GDM1 (cell line): ENCODE measurements around the gene ARNT2.
"Not testable (repeated sequence)": the region's sequence is repeated elsewhere in the genome, so short reads cannot be mapped to it uniquely, and the experiment has no call there.

ENCODE experiments used
- DNase-seq: peaks from one replicate; lab custom pipeline; 2025; lab: John Stamatoyannopoulos, UW

The ARNT2 gene

DNA sequence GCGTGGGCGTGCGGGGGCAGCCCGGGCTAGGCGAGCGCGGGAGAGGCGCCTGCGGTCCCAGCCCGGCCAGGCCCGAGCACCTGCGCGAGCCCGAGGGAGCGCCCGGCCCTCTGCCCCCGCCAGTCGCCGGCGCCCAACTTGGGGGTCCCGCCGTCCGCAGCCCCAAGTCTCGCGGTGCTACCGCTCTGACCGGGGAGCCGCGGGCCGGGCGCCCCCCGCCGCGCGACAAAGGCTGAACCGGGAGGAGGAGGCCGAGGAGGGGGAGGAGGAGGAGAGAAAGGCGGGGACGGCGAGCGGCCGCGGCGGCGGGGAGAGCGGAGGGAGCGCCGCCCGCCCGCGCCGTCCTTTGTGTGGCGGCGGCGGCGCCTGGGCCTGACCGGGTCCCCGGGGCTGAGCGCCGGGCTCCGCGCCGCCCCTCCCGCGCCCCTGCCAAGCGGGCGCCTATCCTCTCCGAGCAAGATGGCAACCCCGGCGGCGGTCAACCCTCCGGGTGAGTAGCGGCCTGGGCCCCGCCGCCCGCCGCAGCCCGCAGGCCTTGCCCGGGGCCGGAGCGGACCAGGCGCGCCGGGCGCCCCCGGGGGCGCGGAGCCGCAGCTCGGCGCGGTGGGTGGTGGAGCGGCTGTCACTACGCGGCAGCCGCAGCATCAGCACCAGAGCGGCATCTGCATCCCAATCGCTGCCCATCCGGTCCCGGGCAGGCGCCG, at the start of gene ARNT2:
ARNT2 (plus strand) TSS at position 326 of the 704 bp plus-strand sequence; CDS start at position 460, 134 bp downstream.
- no peak for DNase-seq

DNA sequence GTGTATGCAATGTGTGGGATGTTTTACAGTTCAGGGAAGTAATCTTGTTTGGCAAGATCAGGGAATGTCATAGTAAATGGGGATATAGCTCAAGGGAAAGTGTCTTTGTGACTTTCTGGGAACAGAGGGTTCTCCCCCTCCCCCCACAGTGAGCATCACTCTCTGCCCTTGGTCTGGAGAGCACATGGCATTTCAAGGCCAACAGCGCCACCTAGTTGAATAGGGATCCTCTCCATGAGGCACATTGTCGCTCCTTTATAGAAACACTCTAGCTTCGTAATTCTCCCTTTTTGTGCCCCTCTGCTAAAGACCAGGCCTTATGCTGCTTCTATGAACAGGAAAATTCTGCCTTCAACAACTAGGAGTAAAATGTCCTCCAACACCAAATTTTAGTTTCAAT, 37.1 kb upstream of the ARNT2 start:
- no peak for DNase-seq

DNA sequence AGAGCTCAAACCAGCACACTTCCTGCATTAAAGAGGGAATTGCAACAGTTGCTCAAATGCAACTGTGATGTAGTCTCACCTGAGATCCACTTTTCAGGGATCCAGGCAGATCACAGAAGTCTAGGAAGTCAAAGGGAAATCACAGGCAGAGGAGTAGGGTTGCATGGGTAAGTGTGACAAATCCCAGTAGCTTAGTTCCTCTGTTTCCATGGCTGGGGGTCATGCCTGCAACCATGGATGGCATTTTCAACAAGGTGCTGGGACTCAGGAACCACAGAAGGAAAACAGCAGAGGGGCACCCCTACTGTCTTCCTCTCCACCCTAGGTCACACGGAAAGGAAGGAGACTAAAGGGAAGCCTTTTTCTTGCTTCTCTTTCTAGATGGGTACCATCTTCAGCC, 36.5 kb upstream of the ARNT2 start:
- DNase-seq: no peak

DNA sequence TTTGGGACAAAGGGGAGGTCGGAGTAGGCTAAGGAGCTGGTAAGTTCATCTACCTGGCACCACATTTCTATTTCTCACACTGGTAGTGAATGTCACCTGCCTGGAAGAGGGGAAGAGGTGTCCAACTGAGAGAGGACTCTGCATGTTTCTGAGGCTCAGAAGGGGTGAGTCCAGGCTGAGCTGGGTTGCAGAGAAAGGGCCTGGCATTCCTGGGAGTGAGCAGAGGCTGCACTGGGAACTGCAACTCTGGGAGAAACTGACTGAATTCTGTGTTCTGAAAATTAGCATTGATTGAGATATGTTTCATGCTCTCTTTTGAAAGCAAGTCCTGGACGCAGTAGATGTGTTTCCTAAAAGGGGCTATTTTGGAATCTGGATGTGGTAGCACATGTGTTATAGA, 32.3 kb upstream of the ARNT2 start:
- DNase-seq: no peak

DNA sequence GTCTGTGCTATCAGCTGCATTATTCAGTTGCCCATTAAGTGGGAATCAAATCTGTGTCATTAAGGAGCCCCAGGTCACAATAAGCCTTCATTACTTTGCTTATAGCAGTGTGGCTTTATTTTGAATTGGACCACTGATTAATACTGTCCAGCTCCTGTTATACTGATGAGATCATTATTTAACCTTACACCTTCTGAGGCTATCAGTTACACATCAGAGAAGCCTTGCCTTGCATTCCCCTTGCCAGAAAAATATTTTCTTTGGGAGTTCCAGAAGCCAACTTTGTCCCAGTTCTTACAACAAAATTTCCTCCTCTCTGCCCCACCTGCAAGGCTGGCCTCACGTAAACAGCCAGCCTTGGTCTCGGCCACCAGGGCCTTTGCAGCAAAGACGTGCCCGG, 29.7 kb upstream of the ARNT2 start:
- no peak for DNase-seq

DNA sequence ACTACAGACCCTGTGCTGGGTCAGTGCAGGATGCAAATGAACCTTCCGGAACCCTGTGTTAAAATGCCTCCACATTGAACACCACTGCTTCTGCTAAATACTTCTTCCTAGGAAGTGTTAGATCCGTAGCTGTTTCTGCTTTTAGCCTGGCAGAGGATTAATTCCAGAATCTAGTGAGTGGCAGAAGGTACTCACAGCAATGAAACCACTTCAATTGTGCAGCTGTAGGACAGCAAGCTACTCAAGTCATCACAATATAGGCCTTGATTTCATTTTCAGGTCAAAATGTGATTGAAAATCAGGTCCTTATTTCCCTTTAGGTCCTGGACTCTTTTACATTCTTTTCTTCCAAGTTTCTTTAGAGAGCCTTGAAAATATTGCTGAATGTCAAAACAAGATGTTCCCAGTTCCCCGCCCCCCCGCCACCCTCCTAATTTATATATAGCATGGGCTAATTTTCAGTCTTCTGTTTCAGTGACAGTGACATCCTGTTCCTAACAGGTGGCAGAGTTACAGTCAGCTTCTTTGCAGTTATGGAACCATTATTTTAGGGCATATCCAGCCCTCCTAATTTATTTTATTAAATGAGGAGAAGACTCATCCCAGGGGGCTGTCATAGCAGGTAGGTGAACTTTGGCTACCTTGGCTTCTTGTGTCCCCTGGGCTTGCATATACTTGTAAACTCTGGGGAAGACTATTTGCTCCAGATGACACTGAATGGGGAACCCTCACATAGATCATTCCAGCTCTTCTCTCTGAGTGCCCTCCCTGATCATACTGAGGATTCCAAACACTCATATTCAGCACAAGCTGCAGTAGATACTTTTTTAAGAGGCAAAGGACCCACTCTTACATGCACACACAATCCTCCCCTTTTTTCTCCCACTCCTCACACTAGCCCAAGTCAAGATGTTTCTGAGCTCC, 28.0 kb upstream of the ARNT2 start:
- no peak for DNase-seq

DNA sequence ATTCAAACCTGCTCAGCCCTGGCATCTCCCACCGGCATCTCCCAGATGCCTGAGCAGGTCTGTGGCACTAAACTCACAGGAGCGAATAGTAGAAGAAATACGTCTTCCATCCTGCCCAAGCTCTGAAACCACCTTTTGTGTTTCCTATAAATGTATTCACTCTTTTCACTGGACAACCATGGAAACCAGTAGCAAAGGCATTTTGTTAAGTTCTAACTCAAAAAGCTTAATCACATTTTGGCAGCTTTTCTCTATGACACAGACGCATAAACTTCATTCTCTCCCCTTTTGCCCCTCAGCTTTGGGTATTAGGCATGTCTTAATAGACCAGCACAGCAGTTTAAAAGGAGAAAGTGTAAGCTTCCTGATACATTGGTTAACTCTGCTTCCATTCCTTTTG, 24.5 kb upstream of the ARNT2 start:
- DNase-seq: no peak

DNA sequence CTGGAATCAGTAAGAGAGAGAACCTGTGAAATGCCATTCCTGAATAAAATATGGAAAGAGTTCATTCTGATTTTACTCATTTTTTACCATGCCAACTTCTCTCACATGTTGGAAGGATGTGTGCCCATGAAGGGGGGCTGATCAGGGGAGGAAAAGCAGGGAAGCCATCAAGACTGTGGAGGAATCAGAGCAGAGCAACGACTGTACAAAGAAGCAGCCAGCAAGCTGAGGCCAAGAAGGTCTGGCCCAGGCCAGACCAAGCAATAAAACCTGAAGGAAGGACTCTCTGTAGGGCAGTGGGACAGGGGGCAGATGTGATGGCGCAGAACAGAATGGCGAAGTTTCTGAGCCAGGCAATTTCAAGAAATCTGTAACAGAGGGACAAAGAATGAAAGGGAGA, 24.0 kb upstream of the ARNT2 start:
- no peak for DNase-seq

DNA sequence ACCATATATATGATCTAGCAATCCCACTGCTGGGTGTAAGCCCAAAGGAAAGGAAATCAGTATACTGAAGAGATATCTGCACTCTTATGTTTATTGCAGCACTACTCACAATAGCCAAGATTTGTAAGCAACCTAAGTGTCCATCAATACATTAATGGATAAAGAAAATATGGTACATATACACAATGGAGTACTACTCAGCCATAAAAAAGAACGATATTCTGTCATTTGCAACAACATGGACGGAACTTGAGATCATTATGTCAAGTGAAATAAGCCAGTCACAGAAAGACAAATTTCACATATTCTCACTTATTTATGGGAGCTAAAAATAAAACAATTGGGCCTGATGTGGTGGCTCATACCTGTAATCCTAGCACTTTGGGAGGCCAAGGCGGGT, 21.9 kb upstream of the ARNT2 start:
- DNase-seq: no peak

DNA sequence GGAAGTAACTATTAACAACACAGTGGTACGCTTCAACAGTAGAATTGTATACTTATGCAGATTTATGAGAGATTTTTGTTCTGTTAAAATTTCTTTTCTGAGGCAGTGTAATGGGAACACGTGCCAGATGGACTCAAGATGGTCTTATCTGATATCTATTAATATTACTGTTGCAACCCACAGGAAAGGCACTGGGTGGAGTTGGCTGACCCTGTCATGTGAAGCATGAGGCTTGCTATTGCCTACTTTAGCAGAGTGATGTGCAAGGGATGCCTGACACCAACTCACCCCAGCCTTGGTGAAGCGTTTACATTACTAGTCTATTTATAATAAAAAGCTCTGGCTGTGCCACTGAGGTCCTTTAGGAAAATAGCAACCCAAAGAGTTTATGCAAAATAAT, 19.8 kb upstream of the ARNT2 start:
- DNase-seq: no peak

DNA sequence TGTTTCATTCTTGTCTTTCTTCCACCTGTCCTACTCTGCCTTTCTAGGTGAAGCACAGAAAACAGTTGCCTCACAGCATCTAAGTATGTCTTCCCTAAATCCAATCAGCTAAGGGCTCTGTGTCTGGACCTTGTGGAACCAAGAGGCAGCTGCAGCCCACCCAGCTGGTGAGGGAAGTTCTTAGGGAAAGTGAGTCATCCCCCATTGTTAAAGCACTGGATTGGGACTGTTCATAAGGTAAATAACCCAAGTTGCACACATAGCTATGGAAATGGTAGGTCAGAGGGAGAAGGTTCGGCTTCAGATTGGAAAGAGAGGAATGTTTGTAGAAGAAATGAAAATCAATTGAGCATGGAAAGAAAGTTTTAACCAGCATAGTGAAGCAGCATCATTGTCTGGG, 18.0 kb upstream of the ARNT2 start:
- no peak for DNase-seq

DNA sequence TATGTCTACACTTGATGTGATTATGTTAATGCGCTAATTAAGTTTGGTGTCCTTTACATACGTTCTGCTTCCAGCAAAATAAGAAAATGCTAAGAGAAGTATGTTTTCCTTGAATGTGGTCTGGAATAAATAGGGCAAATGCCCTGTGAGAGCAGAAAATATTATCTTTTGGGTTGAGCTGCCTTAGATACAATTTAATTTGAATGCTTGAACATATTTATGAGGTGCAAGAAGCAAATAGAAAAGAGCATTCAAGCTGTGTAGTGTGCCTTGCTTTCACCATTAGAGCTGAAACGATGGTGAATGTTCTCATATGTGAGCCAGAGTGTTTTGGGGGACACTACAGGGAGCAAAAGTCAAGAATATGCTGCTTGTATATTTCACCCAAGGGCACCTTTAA, 15.9 kb upstream of the ARNT2 start:
- no peak for DNase-seq

DNA sequence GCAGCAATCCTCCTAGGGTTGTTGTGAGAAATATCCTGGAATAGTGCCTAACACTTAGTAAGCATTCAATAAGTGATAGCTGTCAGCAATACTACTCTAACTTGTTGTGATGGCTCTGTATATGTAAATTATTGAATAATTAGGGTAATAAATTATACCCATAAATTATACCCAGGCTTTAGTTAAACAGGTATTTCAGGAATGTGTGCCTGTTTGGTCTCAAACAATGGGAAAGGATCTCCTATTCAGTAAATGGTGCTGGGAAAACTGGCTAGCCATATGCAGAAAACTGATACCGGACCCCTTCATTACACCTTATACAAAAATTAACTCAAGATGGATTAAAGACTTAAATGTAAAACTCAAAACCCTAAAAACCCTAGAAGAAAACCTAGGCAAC, 14.8 kb upstream of the ARNT2 start:
- no peak for DNase-seq

DNA sequence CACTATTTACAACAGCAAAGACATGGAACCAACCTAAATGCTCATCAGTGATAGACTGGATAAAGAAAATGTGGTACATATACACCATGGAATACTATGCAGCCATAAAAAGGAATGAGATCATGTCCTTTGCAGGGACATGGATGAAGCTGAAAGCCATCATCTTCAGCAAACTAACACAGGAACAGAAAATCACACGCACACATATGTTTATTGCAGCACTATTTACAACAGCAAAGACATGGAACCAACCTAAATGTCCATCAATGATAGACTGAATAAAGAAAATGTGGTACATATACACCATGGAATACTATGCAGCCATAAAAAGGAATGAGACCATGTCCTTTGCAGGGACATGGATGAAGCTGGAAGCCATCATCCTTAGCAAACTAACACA, 13.2 kb upstream of the ARNT2 start:
- not testable (repeated sequence) for DNase-seq

DNA sequence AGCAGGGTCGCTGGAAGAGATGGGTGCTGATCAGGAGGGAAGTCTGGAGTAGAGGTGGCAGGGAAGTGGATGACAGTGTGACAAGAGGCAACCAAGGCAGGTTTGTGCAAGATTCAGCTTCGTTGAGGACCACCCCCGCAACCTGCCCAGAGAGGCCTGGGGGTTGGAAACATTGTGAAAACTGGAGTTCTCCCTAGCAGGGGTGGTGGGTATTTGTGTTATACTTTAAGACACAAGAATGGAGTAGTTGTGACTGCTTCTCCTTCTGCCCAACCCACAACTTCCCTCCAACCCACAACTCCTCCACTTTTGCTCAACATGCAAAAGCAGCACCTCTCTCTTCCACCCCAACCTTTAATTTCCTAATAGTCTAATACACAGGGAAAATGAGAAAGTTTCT, 8.6 kb upstream of the ARNT2 start:
- no peak for DNase-seq

DNA sequence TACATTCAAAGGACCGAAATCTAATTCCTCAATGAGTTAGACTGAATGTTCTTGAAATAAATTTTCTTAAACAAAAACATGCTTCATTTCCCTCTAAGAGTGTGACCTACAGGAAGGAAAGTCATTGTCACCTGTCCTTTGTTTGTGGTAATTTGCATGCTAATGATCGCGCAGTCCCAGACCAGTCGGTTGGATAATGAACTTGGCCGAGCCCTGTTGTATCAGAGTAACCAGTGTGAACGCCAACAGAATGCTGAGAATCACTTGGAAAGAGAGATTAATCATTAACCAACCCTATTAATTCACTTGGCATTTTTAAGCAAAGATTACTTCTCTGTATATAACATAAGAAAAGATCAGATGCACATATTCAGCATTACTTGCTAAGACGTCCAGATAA, 8.1 kb upstream of the ARNT2 start:
- no peak for DNase-seq

DNA sequence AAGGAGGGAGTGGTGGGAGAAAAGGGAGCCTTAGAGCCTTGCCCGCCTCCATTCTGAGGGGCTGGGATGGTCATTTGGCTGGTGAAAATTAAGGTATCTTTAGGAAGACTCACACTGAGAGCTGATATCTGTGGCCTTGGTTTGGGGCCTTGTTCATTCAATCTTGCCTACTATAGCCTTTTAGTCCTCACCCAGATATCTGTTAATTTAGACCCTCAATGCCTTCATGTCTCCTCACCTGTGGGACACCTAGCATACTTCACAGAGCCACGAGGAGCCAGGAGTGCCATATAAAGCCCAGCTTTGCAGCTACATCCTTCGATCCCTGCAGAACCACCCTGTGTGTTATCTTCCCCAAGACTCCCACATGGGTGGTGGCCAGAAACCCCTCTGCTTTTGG, 4.7 kb upstream of the ARNT2 start:
- DNase-seq: no peak

DNA sequence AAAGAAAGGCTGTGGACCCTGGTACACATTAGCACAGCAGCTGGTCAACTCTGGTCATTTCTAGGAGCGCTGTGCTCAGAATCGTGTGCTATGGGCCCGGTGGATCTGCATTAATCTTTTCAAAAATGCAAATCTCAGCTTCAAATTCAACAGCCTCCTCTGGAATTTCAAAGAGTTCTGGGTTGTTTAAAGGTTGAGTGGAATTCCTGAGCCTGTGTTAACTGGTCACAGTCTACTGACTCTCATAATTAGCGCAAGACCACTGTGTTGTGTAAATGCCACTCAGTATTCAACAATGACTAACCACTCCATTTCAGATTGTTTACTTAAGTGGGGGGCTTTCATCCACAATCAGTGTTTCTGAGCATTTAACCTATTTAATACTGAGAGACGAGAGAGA, 2.7 kb upstream of the ARNT2 start:
- no peak for DNase-seq

DNA sequence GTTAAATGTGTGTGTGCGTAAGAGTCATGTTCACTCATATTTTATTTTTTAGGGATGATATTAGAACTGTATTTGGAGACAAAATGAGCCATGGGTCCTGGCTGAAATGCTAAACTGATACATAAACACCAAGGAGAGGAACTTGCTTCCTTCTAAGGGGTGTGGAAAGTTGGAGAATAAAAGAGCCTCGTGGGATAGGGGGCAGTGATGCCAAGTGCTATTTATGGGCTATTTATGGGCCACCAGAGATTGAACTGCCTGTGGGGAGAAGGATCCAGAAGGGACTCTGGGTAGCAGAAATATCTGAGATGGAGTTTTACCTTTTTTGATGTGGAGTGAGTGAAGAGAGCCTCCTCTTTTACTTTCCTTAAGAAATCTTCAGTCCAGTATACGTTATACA, 1.8 kb upstream of the ARNT2 start:
- DNase-seq: no peak

DNA sequence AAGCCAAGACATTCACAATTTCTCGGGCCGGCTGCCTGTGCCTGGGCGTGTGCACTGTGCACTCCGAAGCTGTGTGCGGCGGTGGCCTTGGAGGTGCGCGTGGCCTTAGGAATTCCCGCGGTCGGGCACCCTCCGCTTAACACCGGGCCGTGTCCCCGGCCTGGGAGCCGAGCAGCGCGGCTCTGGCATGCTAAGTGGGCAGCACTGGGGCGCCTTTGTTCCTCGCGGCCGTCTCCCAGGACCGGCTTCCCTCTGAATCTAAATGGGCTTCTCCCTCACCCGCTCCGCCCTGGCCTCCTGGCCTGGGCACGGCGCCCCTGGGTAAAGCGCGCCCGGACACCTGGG, 498 bp upstream of the ARNT2 start:
- DNase-seq: no peak

DNA sequence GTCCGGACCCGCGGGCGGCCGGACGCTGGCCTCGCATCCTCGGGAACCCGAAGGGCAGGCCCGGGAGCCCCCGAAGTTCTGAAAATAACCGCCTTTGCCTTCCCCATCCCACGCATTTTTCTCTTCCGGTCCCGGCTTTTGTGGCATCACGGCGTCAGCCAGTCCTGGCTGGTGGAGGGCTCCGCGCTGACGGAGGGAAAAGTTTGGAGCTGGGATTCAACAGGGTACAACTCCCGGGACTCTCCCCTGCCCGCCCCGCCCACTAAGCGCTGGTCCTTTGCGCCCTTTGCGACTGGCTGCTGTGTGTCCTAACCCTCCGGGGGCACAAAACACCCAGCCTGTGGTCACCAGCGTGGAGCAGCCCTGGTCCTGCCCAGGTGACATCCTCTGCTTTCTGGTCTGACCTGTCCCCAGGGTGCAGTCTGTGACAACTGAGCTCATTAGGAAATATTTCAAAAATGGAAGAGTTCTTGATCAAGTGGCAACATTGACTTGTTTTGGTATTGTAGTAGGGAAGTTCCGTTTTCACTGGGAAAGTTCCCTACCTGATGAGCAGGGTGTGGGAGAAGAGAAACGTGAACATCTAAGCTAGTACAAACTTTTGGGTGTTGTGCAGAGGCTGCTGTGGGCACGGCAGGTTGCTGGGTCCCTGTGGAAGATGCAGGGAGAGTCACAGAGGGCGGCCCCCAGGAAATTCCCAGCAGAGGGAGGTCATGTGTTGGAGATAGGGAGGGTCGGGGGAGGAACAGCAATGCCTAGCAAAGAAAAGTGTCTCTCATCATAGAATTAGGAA, 775 bp downstream of the ARNT2 start:
- DNase-seq: no peak

DNA sequence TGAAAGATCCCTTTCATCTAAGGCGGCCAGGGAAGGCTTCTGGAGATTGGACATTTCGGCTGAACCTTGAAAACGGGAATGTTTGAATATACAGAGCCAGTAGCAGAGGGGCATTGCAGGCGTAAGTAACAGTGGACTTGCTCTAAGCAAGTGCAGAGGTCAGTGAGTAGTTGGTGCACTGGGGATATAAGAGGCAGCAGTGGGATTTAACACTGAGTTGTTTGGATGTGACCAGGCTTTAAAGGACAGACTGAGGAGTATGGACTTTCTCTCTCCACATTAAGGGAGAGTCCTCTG, 1.3 kb downstream of the ARNT2 start:
- DNase-seq: no peak

DNA sequence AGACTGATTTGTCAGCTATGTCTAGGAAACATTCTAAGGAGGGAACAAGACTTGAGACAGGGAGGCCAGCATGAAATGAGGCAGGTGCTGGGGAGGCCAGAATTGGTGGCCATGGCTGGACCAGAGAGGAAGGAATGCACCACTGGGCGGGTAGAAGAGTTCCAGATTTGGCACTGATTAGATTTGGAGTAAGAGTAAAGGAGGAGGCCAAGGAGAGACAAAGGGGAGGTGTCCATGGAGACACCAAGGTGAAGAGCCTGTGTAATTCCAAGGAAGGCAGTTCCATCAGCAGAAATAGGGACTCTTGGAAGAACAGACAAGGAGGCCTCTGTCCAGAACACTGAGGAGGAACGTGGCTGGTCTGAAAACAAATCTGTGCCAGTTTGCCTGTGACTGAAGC, 1.8 kb downstream of the ARNT2 start:
- DNase-seq: no peak
